ENCODE results near the gene VAV2.

GRCh38 chr9:133777068-133777791, 214.9 kb downstream of the VAV2 start:
- TF ChIP-seq POLR2A (IDR thresholded peaks at IDR 0.05) (no peak), CTCF (IDR thresholded peaks at IDR 0.05) (no peak)

Data from heart left ventricle (tissue), 13 donors.